ENCODE measurements around the gene RAP1GAP2.

Gene RAP1GAP2

DNA sequence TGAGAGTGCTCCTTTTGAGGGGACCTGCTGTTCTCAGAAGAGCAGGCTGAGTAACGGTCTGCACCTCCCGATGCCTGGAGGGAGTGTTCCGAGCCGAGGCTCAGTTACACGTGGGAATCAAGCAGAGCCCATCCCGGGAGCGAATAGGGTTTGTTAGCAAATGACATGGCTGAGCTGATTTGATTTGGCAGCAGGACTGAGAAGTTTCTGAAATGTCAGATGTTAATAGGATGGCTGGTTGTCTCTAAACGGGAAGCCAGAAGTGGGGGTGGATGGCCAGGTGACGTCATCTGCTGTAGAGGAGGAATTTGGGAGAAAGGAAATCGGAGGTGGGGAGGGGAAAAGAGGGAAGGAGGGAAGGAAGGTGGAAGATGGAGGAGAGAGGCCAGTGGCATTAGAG, 128.0 kb downstream of the RAP1GAP2 start:
- no peak for DNase-seq

DNA sequence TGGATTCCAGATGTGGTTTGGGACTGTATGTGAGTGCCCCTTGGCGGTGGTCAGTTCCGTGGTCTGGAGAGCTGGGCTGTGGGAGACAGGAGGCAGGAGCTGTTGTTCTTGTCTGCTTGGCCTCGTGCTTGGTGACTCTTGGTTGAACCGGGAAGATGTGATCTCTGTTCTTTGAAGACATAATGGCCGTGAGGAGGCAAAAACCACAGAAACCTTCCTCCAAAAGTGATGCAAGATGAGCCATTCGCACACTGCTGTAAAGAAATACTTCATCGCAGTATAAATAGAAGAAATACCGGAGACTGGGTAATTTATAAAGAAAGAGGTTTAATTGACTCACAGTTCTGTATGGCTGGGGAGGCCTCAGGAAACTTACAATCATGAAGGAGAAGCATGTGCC, 128.8 kb downstream of the RAP1GAP2 start:
- no peak for DNase-seq

GRCh38 chr17:2926019-2926650, 129.9 kb downstream of the RAP1GAP2 start:
- no peak for DNase-seq

- no peak for DNase-seq
Measured at GRCh38 chr17:2928294-2928890, 132.2 kb downstream of the RAP1GAP2 start.

DNA sequence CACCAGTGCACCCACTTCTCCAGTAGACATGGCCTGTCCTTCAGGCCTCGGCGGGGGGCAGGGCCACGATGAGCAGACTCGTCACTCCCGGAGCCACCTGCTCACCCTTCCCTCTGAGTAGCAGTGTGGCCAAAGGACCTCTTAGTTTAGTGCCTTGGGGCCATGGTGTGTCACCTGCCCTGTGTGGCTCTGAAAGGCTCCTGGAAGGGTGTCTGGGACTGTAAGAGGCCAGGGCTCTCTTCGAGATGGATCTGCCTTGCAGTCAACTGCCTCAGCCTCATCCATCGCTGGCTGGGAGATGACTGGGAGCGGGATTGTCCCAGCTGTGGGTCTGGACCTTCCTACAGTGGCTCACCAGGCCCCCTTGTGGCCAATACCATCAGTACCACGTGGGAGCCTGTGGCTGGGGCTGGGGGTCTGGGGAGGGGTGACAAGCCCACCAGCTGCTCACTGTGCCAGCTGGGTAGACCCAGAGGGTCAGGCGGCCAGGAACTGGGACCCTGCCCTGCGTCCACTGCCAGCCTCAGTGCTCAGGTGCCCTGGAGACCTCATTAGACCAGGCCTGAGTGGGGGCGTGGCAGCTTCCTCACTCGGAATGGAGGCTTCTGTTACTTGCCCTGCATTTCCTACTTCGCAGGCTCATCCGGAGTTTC, 133.8 kb downstream of the RAP1GAP2 start:
- DNase-seq = no peak

- DNase-seq = no peak
Measured at GRCh38 chr17:2931876-2932275, 135.6 kb downstream of the RAP1GAP2 start.

GRCh38 chr17:2932946-2933345, 136.7 kb downstream of the RAP1GAP2 start:
- DNase-seq = no peak

DNA sequence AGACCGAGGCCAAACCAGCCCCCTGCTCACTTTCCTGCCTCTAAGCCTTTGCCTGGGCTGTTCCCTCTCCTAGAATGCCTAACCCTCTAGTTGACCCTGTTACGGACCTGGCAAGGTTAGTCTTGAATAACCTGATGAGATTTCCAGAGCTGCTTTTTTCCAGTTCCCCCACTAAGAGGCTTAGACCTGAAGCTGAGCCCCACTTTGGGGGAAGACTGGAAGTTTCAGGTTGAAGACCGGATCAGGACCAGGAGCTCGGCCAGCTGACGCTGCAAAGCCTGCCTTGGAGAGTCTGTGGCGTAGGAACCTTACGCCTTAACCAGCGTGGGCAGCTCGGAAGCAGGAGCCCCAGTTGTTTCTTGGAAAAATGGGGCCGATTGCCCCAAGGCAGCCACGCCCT, 137.4 kb downstream of the RAP1GAP2 start:
- DNase-seq = no peak

DNA sequence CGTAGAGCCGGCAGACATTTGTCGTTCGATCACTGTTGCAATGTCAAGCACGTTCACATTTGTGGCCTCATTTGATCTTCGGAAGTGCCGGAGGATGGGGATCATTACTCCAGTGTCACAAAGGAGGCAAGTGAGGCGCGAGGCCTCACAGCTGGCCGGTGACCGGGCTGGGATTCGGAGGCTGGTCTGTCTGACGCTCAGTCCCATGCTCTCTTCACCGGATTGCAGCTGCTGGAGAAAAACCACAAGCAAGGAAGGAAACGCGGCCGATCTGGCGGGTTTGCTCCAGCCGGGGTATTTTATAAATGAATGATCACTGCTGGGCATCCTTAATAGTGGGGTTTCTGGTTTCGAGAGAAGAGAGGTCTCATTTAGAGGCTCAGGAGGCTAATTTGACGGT, 139.4 kb downstream of the RAP1GAP2 start:
- DNase-seq = no peak

GRCh38 chr17:2936351-2936750, 140.1 kb downstream of the RAP1GAP2 start:
- no peak for DNase-seq

DNA sequence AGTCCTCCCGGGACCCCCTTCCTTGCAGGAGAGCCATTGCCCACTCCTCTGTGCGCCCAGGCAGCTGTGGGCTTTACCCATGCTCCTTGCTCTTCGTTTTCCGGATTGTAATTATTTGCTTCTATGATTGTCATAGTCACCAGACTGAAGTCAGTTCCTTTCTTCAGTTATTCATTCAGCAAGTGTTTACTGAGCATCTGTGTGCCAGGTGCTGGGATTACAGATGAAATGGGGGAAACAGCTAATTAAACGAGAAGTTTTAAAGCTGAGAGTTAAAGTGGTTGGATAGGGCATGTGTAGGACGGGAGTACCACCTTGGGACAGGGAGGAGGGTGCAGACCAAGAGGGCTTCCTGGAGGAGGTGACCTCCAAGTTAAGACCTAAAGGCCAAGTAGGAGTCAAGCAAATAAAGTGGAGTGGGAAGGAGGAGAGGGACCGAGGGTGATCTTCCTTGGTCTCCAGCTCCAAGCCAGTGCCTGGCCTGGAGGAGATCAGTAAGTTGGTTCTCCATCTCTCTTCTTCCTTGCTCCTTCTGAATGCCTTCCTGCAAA, 140.6 kb downstream of the RAP1GAP2 start:
- DNase-seq = no peak

- no peak for DNase-seq
Measured at GRCh38 chr17:2937331-2938003, 141.2 kb downstream of the RAP1GAP2 start.

DNA sequence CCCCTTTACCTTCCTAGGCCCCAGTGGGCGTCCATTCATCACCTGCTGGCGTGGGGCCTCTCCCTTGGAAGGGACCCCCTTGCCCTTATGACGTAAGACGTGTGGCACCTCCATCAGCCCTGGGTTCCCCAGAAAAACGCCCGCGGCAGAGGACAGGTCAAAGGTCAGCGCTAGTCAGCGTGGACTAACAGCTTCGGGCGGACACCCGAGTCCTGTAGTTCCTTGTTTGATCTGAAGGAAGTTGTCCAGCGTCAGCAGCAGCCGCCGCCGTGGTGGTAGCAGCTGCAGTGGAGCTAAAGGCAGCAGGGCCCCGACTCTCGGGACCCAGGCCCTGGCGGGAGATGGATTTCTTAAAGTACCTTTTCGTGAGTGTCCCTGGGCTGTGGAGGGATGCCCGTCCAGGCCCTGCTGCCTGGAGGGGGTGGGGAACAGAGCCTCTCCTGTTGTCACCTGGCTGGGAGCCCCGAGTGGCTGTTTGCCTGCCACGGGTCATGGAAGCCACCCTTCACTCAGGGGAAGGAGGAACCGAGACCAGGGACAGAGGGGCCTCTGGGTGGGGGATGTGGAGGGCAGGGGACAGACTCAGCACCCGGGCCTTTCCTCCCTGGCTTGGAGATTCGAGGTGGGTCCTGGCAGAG, 143.6 kb downstream of the RAP1GAP2 start:
- DNase-seq = no peak

DNA sequence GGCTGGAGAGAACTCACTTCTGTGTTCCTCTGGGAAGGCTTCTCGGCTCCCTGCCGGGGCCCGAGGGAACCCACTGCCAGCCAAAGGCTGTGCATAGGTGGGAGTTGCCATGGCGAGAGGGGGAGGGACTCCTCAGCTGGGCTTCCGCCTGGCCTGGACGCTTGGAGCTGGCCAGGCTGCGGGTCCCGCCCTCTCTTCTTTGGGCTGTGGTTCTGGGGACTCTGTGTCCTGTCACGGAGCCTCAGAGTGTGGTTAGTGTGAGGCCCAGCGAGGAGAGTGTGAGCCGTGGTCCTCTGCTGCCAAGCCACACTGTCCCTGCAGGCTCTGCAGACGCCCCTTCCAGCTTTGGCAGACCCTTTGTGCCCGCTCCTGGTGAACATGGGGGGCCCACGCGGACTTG, 144.1 kb downstream of the RAP1GAP2 start:
- DNase-seq = no peak

DNA sequence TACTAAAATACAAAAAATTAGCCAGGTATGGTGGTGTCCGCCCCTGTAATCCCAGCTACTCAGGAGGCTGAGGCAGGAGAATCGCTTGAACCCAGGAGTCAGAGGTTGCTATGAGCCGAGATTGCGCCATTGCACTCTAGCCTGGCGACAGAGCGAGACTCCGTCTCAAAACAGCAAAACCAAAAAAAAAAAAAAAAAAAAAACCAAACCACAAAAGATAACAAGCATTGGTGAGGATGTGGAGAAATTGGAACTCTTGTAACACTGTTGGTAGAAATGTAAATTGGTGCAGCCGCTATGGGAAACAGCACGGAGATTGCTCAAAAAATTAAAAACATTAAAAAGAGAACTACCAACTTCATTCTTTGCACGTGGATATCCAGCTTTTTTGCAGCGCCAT, 147.7 kb downstream of the RAP1GAP2 start:
- DNase-seq = no peak

DNA sequence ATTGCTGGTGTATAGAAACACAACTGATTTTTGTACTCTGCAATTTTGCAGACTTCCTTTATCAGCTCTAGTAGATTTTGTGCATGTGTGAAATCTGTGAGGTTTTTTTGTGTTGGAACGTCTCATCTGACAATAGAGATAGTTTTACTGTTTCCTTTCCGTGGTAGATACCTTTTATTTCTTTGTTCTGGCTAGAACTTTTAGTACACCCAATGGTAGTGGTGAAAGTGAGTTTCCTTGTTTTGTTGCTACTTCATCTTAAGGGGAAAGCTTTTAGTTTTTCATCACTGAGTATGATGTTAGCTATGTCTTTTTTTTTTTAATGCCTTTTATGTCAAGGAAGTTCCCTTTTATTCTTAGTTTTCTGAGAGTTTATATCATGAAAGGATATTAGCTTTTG, 149.1 kb downstream of the RAP1GAP2 start:
- no peak for DNase-seq

DNA sequence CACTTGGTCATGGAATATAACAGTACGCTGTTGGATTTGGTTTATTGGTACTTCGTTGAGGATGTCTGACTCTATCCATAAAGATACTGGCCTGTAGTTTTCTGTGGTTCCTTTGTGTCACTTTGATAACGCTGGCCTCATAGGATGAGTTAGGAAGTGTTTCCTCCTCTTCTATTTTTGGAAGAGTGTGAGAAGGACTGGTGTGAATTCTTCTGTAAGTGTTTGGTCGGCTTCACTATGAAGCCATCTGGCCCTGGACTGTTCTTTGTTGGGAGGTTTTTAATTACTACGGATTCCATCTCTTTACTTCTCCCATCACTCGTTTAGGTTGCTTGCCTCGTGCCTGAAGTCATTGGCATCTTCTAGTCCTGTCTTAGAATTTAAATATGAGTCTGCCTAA, 149.9 kb downstream of the RAP1GAP2 start:
- DNase-seq = no peak

DNA sequence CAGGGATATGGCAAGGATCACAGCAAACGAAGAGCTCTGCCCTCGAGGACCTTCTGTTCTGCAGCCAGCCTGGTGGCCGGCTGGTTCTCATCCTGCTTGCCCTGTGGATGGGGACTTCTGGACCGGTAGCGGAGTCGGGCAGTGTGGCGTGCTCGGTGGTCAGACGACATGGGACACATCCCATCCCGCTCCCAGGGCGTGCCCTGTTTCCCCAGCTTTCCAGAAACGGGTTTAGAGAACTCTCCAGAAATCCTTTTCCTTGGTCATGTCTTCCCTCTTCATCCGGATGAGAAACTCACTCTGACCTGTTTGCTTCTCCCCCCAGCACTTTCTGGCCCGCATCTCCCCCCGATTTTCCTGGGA, 151.3 kb downstream of the RAP1GAP2 start:
- DNase-seq = no peak

GRCh38 chr17:2947996-2948550, 151.8 kb downstream of the RAP1GAP2 start:
- DNase-seq = no peak

- DNase-seq = no peak
Measured at GRCh38 chr17:2948721-2949468, 152.7 kb downstream of the RAP1GAP2 start.

DNA sequence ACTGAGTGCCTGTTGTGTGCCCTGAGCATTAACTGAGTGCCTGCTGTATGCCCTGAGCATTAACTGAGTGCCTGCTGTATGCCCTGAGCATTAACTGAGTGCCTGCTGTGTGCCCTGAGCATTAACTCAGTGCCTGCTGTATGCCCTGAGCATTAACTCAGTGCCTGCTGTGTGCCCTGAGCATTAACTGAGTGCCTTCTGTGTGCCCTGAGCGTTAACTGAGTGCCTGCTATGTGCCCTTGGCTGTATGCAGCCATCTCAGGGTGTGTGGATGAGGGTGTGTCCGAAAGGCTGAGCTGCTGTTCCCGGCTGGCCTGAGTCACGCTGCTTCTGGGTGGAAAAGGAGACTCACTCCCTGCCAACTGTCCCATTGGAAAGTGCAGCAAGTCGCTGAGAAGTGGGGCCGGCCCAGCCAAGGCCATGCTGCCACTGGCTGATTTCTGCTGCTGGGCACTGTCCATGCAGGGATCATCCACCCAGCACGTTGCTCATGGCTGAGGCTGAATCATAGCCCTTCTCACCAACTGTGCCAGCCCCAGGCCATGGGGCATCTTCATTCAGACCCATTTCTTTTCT, 153.3 kb downstream of the RAP1GAP2 start:
- no peak for DNase-seq

DNA sequence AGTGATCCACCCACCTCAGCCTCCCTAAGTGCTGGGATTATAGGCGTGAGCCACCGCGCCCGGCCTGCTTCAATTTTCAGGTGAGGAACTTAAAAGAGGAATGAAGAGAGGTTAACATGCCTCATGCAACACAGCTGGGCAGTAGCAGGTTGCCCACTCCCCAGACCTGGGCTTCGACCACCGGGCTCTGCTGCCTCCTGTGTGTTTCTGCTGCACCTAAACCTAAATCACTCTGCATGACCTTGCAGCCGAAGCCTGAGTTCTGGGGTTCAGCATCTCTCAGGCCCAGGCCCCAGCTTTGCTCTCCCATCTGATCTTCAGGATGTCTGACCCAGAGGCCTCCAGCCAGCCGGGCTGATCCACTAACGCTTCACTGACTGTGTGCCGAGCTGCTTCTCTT, 154.6 kb downstream of the RAP1GAP2 start:
- DNase-seq = no peak
